GM18508 (cell line): ENCODE results near the gene SEMA4G.

Source experiments
- ATAC-seq: cut with Tn5 transposase; IDR thresholded peaks from one replicate; pipeline ENCODE4 v1.9.1; 2021; ENCODE audit warnings: moderate number of reproducible peaks; ENCODE audit not compliant: insufficient read depth, unreplicated experiment

The SEMA4G gene

GRCh38 chr10:101005869-101006567 is 36.7 kb downstream of the SEMA4G start:
- no peak for ATAC-seq

- ATAC-seq = no peak
Measured at GRCh38 chr10:101006593-101007098, 37.3 kb downstream of the SEMA4G start.

- no peak for ATAC-seq
Measured at GRCh38 chr10:101007099-101007711, 37.9 kb downstream of the SEMA4G start.

GRCh38 chr10:101007915-101008822 is 38.9 kb downstream of the SEMA4G start:
- ATAC-seq = no peak

GRCh38 chr10:101008823-101009423 is 39.6 kb downstream of the SEMA4G start:
- no peak for ATAC-seq

- ATAC-seq = no peak
Measured at GRCh38 chr10:101010329-101010728, 41.0 kb downstream of the SEMA4G start.

- ATAC-seq = no peak
Measured at GRCh38 chr10:101011517-101012423, 42.5 kb downstream of the SEMA4G start.

- no peak for ATAC-seq
Measured at GRCh38 chr10:101012525-101013364, 43.4 kb downstream of the SEMA4G start.

GRCh38 chr10:101013365-101013825 is 44.1 kb downstream of the SEMA4G start:
- ATAC-seq = no peak

- ATAC-seq = no peak
Measured at GRCh38 chr10:101014230-101014884, 45.1 kb downstream of the SEMA4G start.

- ATAC-seq = no peak
Measured at GRCh38 chr10:101014966-101015581, 45.8 kb downstream of the SEMA4G start.

- no peak for ATAC-seq
Measured at GRCh38 chr10:101015582-101015973, 46.3 kb downstream of the SEMA4G start.

- ATAC-seq = no peak
Measured at GRCh38 chr10:101016814-101017213, 47.5 kb downstream of the SEMA4G start.

GRCh38 chr10:101018118-101018599 is 48.9 kb downstream of the SEMA4G start:
- no peak for ATAC-seq

GRCh38 chr10:101018600-101019439 is 49.5 kb downstream of the SEMA4G start:
- no peak for ATAC-seq
